ENCODE results near the gene SPATS2L.

The SPATS2L gene

GRCh38 chr2:200419325-200419724 lies 112.8 kb downstream of the SPATS2L start:
- no peak for DNase-seq

- no peak for DNase-seq
Observed at GRCh38 chr2:200421270-200421669, 114.8 kb downstream of the SPATS2L start.

GRCh38 chr2:200422071-200422470 lies 115.6 kb downstream of the SPATS2L start:
- no peak for DNase-seq

- no peak for DNase-seq
Observed at GRCh38 chr2:200422532-200423261, 116.2 kb downstream of the SPATS2L start.

- no peak for DNase-seq
Observed at GRCh38 chr2:200423541-200423940, 117.0 kb downstream of the SPATS2L start.

- no peak for DNase-seq
Observed at GRCh38 chr2:200425026-200425821, 118.7 kb downstream of the SPATS2L start.

- DNase-seq = no peak
Observed at GRCh38 chr2:200426754-200427153, 120.3 kb downstream of the SPATS2L start.

GRCh38 chr2:200428961-200429665 lies 122.6 kb downstream of the SPATS2L start:
- no peak for DNase-seq

- no peak for DNase-seq
Observed at GRCh38 chr2:200430017-200430416, 123.5 kb downstream of the SPATS2L start.

- no peak for DNase-seq
Observed at GRCh38 chr2:200431996-200432705, 125.7 kb downstream of the SPATS2L start.

GRCh38 chr2:200435379-200435778 lies 128.9 kb downstream of the SPATS2L start:
- no peak for DNase-seq

- no peak for DNase-seq
Observed at GRCh38 chr2:200438251-200438650, 131.8 kb downstream of the SPATS2L start.

- DNase-seq = no peak
Observed at GRCh38 chr2:200438846-200439245, 132.4 kb downstream of the SPATS2L start.

GRCh38 chr2:200439981-200440380 lies 133.5 kb downstream of the SPATS2L start:
- no peak for DNase-seq

GRCh38 chr2:200442471-200442870 lies 136.0 kb downstream of the SPATS2L start:
- no peak for DNase-seq

GRCh38 chr2:200443376-200443775 lies 136.9 kb downstream of the SPATS2L start:
- DNase-seq = no peak

- no peak for DNase-seq
Observed at GRCh38 chr2:200443916-200444315, 137.4 kb downstream of the SPATS2L start.

GRCh38 chr2:200444530-200444929 lies 138.0 kb downstream of the SPATS2L start:
- no peak for DNase-seq

GRCh38 chr2:200445284-200445683 lies 138.8 kb downstream of the SPATS2L start:
- no peak for DNase-seq

- DNase-seq = no peak
Observed at GRCh38 chr2:200446612-200447011, 140.1 kb downstream of the SPATS2L start.

GRCh38 chr2:200447139-200447855 lies 140.8 kb downstream of the SPATS2L start:
- no peak for DNase-seq

- no peak for DNase-seq
Observed at GRCh38 chr2:200448455-200448854, 142.0 kb downstream of the SPATS2L start.
